ENCODE measurements around the gene CRYL1. TPM values are rescaled to one million over a fixed set of nuclear protein-coding genes. Genes with fewer than 3 reads are reported as not detected.

CRYL1 gene
- polyA plus RNA-seq, 3 donors from 2014 or later: 26.2 to 54.2 (median 30.1) TPM

GRCh38 chr13:20388184-20388583 lies 137.5 kb downstream of the CRYL1 start:
- DNase-seq: no peak
- no peak overlapping the region for H3K4me3 Mint-ChIP-seq
- peaks cover 0 to 5% of the 10 kb centered on the region in 2 donors for H3K4me1 Mint-ChIP-seq
- H3K36me3 Mint-ChIP-seq: no peaks in the 10 kb centered on the region
- H3K9me3 Mint-ChIP-seq: no peaks in the 10 kb centered on the region
- H3K27me3 Mint-ChIP-seq (ENCODE audit: low read depth in 3 of 3): peaks cover 0 to 1% (median 0%) of the 10 kb centered on the region in 3 donors
- H3K27ac Mint-ChIP-seq: no peak overlapping the region

DNA sequence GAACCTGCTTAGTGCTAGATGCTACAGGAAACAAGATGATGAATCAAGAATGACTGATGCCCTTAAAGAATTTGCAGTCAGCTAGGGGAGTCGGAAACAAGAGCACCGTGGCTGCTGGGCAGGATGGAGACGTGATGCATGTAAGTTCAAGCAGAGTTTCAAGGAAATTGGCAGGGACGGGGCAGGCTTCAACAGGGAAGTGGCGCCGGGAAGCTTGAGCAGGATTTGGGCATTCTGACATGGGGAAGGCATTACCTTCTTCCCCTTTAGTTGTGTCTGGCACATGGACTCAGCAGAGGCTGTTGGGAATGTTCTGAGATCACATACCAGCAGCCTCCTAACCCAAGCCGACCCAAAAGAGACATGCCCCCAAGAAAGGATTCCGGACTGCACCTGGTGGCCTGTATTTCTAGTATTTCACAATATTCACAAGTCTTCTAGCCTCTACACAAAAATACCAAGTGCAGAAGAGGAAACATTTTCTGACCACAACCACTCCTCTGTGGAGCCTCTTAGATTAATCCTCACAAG lies 138.2 kb downstream of the CRYL1 start:
- H3K9me3 Mint-ChIP-seq: no peaks in the 10 kb centered on the region
- H3K27me3 Mint-ChIP-seq (ENCODE audit: low read depth in 3 of 3): peaks cover 0 to 1% (median 0%) of the 10 kb centered on the region in 3 donors
- peak overlapping the region in 2 of 6 donors; percentile 47 to 81 for H3K27ac Mint-ChIP-seq
- peaks cover 0 to 5% of the 10 kb centered on the region in 2 donors for H3K4me1 Mint-ChIP-seq
- H3K36me3 Mint-ChIP-seq: no peaks in the 10 kb centered on the region
- H3K4me3 Mint-ChIP-seq: no peak overlapping the region
- no peak for DNase-seq

DNA sequence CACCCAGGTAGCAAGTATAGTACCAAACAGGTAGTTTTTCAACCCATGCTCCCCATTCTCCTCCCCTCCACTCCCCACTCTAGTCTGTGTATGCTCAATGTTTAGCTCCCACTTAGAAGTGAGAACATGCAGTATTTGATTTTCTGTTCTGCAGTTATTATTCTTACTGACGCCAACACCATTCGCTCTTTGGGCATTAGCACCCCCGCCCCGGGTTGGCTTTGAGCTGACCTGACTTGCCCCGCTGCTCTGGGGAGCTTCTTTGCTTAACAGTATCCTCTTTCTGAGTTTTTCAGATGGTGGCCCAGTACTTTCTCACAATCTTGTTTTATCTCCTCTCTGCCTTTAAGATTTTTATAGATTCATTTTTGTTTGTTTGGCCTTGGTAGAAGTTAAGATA lies 138.7 kb downstream of the CRYL1 start:
- DNase-seq: no peak
- Mint-ChIP-seq H3K27ac (no peak overlapping the region), H3K4me3 (no peak overlapping the region)

DNA sequence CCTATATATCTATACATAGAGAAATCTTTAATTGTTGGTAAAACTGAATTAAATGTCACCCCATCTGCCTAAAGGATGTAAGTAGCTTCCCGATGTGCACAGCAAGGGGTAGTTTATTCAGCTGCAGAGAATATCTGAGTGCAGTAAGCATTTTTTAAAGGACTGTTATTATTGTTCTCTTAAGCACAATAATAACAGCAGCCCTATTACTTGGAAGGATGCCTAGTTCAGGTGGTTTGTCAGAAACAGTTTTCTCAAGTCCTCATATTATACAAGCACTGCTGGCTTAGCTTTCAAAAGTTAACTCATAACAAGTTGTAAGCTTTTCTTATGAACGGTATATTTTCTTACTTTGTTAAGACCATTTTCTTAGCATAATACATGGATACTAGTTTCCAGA lies 142.6 kb downstream of the CRYL1 start:
- Mint-ChIP-seq H3K27ac (peak overlapping the region in 1 of 6 donors; percentile 51), H3K4me3 (no peak overlapping the region), H3K9me3 (no peaks in the 10 kb centered on the region), H3K4me1 (peaks cover 0 to 5% of the 10 kb centered on the region in 2 donors), H3K36me3 (no peaks in the 10 kb centered on the region), H3K27me3 (ENCODE audit: low read depth in 3 of 3) (peaks cover 0 to 5% (median 0%) of the 10 kb centered on the region in 3 donors)
- DNase-seq: no peak

More for the DNA sequence above, 138.7 kb downstream of the CRYL1 start:
- Mint-ChIP-seq H3K27me3 (ENCODE audit: low read depth in 3 of 3) (peaks cover 0 to 1% (median 0%) of the 10 kb centered on the region in 3 donors), H3K4me1 (peaks cover 0 to 5% of the 10 kb centered on the region in 2 donors), H3K9me3 (no peaks in the 10 kb centered on the region), H3K36me3 (no peaks in the 10 kb centered on the region)

GRCh38 chr13:20381401-20381800 lies 144.3 kb downstream of the CRYL1 start:
- Mint-ChIP-seq H3K36me3 (no peaks in the 10 kb centered on the region), H3K9me3 (no peaks in the 10 kb centered on the region), H3K4me1 (no peaks in the 10 kb centered on the region), H3K27ac (no peak overlapping the region), H3K27me3 (ENCODE audit: low read depth in 3 of 3) (peaks cover 0 to 4% (median 0%) of the 10 kb centered on the region in 3 donors), H3K4me3 (no peak overlapping the region)
- DNase-seq: no peak

DNA sequence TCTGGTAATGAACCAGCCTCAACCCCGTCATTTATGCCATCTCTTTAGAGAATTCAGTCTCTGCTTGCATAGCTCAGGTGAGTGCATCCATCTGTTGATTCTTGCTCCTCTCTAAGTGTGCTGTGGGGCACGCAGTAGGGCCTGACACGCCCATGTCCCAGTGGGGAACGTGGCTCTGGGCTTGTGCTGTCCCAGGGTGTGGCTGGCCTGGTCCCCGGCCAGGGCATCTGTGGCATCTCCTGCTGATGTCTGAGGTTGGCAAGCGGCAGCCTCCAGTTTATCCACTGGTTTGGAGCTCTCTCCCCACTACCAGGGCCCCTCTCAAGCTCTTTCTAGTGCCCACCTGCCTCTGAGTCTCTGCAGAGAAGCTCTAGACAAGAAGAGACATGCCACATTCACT lies 146.9 kb downstream of the CRYL1 start:
- DNase-seq: no peak
- Mint-ChIP-seq H3K4me3 (no peak overlapping the region), H3K9me3 (no peaks in the 10 kb centered on the region), H3K4me1 (no peaks in the 10 kb centered on the region), H3K36me3 (no peaks in the 10 kb centered on the region), H3K27ac (no peak overlapping the region), H3K27me3 (ENCODE audit: low read depth in 3 of 3) (peaks cover 0 to 4% (median 2%) of the 10 kb centered on the region in 3 donors)

DNA sequence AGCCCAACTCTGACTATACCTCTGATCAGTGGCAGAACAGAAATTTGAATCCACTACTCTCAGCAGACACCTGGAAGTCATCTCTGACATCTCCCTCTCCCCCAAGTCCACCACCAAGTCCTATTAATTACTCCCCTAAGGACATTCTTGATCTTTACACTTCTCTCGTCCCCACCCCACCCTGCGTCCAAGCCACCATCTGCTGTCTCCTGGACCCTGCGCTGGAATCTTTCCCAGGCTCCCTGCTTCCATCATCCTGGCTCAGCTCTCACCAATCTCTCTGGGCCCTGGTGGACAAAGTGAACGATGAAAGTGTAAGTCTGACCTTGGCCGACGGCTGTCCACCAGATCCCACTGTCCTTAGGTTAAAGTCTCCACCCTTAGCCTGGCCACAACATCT lies 147.9 kb downstream of the CRYL1 start:
- H3K4me1 Mint-ChIP-seq: no peaks in the 10 kb centered on the region
- no peak overlapping the region for H3K27ac Mint-ChIP-seq
- H3K4me3 Mint-ChIP-seq: no peak overlapping the region
- DNase-seq: no peak
- no peaks in the 10 kb centered on the region for H3K9me3 Mint-ChIP-seq
- peaks cover 2 to 5% (median 4%) of the 10 kb centered on the region in 3 donors for H3K27me3 Mint-ChIP-seq (ENCODE audit: low read depth in 3 of 3)
- no peaks in the 10 kb centered on the region for H3K36me3 Mint-ChIP-seq

- no peaks in the 10 kb centered on the region for H3K4me1 Mint-ChIP-seq
- H3K27ac Mint-ChIP-seq: no peak overlapping the region
- peaks cover 0 to 1% (median 0%) of the 10 kb centered on the region in 6 donors for H3K9me3 Mint-ChIP-seq
Observed at GRCh38 chr13:20375871-20376270, 149.8 kb downstream of the CRYL1 start.

DNA sequence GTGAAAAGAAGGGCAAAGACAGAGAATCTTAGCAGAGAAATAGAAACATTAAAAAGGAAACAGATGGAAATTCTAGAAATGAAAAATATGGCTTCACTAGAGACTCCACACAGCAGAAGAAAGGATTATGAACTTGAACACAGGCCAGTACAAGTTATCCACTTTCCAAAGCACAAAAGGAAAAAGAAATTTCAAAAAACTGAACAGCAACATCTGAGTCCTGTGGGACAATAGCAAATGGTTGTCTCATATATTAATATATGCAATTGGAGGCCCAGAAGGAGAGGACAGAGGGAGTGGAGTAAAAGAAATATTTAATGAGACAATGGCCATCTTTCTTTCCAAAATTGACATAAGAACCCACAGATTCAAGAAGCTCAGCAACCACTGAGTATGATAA lies 151.8 kb downstream of the CRYL1 start:
- H3K36me3 Mint-ChIP-seq: no peaks in the 10 kb centered on the region
- H3K4me3 Mint-ChIP-seq: no peak overlapping the region

More at GRCh38 chr13:20375871-20376270, 149.8 kb downstream of the CRYL1 start:
- Mint-ChIP-seq H3K36me3 (no peaks in the 10 kb centered on the region), H3K4me3 (no peak overlapping the region), H3K27me3 (ENCODE audit: low read depth in 3 of 3) (peaks cover 2 to 8% (median 5%) of the 10 kb centered on the region in 3 donors)
- DNase-seq: no peak

GRCh38 chr13:20371825-20372224 lies 153.8 kb downstream of the CRYL1 start:
- H3K4me1 Mint-ChIP-seq: no peaks in the 10 kb centered on the region

More for the DNA sequence above, 151.8 kb downstream of the CRYL1 start:
- no peak for DNase-seq
- no peaks in the 10 kb centered on the region for H3K4me1 Mint-ChIP-seq
- no peak overlapping the region for H3K27ac Mint-ChIP-seq
- peaks cover 0 to 1% (median 0%) of the 10 kb centered on the region in 6 donors for H3K9me3 Mint-ChIP-seq
- peaks cover 2 to 11% (median 6%) of the 10 kb centered on the region in 3 donors for H3K27me3 Mint-ChIP-seq (ENCODE audit: low read depth in 3 of 3)

GRCh38 chr13:20370815-20371421 lies 154.7 kb downstream of the CRYL1 start:
- H3K27ac Mint-ChIP-seq: no peak overlapping the region
- H3K36me3 Mint-ChIP-seq: no peaks in the 10 kb centered on the region

More at GRCh38 chr13:20371825-20372224, 153.8 kb downstream of the CRYL1 start:
- H3K9me3 Mint-ChIP-seq: peaks cover 0 to 3% (median 0%) of the 10 kb centered on the region in 6 donors
- H3K36me3 Mint-ChIP-seq: no peaks in the 10 kb centered on the region
- no peak overlapping the region for H3K4me3 Mint-ChIP-seq
- DNase-seq: no peak
- peaks cover 7 to 15% (median 11%) of the 10 kb centered on the region in 3 donors for H3K27me3 Mint-ChIP-seq (ENCODE audit: low read depth in 3 of 3)
- H3K27ac Mint-ChIP-seq: no peak overlapping the region

DNA sequence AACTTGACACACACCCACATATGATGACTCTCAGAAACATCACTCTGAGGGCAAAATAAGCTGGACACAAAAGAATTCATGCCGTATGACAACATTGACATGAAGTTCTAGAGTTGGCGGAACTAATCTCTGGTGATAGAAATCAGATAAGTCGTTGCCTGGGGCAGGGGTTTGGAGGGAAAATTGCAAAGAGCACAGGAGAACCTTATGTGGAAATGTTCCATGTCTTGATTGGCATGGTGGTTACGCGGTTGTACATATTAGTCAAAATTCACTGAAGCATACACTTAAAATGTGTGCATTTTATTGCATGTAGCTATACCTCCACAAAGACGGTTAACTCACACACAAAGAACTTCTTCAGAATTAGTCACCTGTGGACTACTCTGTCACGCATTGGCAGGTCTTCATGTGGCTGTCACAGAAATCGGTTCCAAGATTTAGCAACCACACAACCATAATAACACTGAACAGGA lies 155.7 kb downstream of the CRYL1 start:
- Mint-ChIP-seq H3K4me3 (no peak overlapping the region), H3K9me3 (peaks cover 0 to 3% (median 0%) of the 10 kb centered on the region in 6 donors), H3K27me3 (ENCODE audit: low read depth in 3 of 3) (peaks cover 7 to 17% (median 11%) of the 10 kb centered on the region in 3 donors), H3K36me3 (no peaks in the 10 kb centered on the region), H3K27ac (no peak overlapping the region), H3K4me1 (no peaks in the 10 kb centered on the region)
- no peak for DNase-seq

More at GRCh38 chr13:20370815-20371421, 154.7 kb downstream of the CRYL1 start:
- DNase-seq: no peak
- Mint-ChIP-seq H3K9me3 (peaks cover 0 to 3% (median 0%) of the 10 kb centered on the region in 6 donors), H3K4me1 (no peaks in the 10 kb centered on the region), H3K27me3 (ENCODE audit: low read depth in 3 of 3) (peaks cover 7 to 15% (median 11%) of the 10 kb centered on the region in 3 donors), H3K4me3 (no peak overlapping the region)

- no peak overlapping the region for H3K27ac Mint-ChIP-seq
- H3K36me3 Mint-ChIP-seq: no peaks in the 10 kb centered on the region
Observed at GRCh38 chr13:20366056-20366455, 159.6 kb downstream of the CRYL1 start.

GRCh38 chr13:20363603-20364002 lies 162.1 kb downstream of the CRYL1 start:
- H3K27ac Mint-ChIP-seq: no peak overlapping the region
- no peak overlapping the region for H3K4me3 Mint-ChIP-seq
- peaks cover 12 to 20% of the 10 kb centered on the region in 2 donors for H3K4me1 Mint-ChIP-seq
- DNase-seq: no peak
- H3K9me3 Mint-ChIP-seq: no peaks in the 10 kb centered on the region
- H3K36me3 Mint-ChIP-seq: no peaks in the 10 kb centered on the region
- H3K27me3 Mint-ChIP-seq (ENCODE audit: low read depth in 3 of 3): peaks cover 1 to 10% (median 7%) of the 10 kb centered on the region in 3 donors

More at GRCh38 chr13:20366056-20366455, 159.6 kb downstream of the CRYL1 start:
- DNase-seq: no peak
- H3K4me1 Mint-ChIP-seq: peaks cover 12 to 20% of the 10 kb centered on the region in 2 donors
- peaks cover 7 to 12% (median 8%) of the 10 kb centered on the region in 3 donors for H3K27me3 Mint-ChIP-seq (ENCODE audit: low read depth in 3 of 3)
- H3K4me3 Mint-ChIP-seq: no peak overlapping the region
- peaks cover 0 to 2% (median 0%) of the 10 kb centered on the region in 6 donors for H3K9me3 Mint-ChIP-seq
